AG09309 (cell line): ENCODE results near the gene TRPM8.

Experiments
- DNase-seq: peaks from one replicate; pipeline ENCODE4 v3.0.0-alpha.2; 2010; ENCODE audit warnings: low read depth
- H3K4me3 ChIP-seq: 2 replicates; pipeline ENCODE4 v1.5.1; 2011; ENCODE audit warnings: mild to moderate bottlenecking, low read depth, low read length, moderate library complexity; ENCODE audit not compliant: control insufficient read depth
- TF ChIP-seq, protein P1 (sequence below): IDR thresholded peaks from 2 replicates; pipeline ENCODE4 v1.5.1; 2011; ENCODE audit warnings: mild to moderate bottlenecking, low read depth, low read length, inconsistent platforms; ENCODE audit not compliant: insufficient read depth, control insufficient read depth; ENCODE audit errors: missing control alignments

Gene TRPM8

DNA sequence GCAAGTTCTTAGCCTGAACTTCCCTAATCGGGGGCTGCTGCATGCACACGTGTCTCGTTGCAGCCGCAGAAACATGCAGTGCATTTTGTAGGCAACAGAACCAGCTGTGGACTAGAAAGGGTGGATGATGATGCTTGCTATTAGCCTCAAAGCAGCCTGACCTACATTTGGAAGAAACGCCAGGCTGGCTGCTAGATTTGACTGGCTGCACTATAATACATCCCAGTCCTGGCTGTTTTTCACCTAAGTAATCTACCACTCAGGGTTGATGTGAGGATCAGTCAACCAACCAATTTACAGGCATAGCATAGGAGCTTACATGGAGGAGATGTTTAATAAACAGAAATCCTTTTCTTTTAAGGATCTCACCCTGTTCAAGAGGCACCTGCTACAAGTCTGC, 77.0 kb downstream of the TRPM8 start:
- TF ChIP-seq, protein P1, sequence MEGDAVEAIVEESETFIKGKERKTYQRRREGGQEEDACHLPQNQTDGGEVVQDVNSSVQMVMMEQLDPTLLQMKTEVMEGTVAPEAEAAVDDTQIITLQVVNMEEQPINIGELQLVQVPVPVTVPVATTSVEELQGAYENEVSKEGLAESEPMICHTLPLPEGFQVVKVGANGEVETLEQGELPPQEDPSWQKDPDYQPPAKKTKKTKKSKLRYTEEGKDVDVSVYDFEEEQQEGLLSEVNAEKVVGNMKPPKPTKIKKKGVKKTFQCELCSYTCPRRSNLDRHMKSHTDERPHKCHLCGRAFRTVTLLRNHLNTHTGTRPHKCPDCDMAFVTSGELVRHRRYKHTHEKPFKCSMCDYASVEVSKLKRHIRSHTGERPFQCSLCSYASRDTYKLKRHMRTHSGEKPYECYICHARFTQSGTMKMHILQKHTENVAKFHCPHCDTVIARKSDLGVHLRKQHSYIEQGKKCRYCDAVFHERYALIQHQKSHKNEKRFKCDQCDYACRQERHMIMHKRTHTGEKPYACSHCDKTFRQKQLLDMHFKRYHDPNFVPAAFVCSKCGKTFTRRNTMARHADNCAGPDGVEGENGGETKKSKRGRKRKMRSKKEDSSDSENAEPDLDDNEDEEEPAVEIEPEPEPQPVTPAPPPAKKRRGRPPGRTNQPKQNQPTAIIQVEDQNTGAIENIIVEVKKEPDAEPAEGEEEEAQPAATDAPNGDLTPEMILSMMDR: no peak
- H3K4me3 ChIP-seq: no peak overlapping the region
- no peak for DNase-seq

DNA sequence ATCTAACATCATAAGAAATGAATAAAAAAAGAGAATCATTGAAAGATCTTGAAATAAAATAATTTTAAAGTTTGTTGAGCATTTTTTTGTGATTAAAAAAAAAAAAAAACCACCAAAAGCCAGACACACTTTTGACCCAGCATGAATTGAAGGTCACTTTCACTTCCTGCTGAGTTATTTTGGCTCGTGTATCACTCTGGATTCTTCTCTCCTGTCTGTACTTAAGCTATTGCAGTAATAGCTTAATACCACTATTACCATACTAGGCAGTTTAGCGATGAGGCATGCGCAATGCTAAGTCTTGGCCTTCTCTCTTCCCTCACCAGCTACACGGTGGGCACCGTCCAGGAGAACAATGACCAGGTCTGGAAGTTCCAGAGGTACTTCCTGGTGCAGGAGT, 78.8 kb downstream of the TRPM8 start:
- no peak for DNase-seq
- TF ChIP-seq, protein P1: no peak
- no peak overlapping the region for H3K4me3 ChIP-seq

DNA sequence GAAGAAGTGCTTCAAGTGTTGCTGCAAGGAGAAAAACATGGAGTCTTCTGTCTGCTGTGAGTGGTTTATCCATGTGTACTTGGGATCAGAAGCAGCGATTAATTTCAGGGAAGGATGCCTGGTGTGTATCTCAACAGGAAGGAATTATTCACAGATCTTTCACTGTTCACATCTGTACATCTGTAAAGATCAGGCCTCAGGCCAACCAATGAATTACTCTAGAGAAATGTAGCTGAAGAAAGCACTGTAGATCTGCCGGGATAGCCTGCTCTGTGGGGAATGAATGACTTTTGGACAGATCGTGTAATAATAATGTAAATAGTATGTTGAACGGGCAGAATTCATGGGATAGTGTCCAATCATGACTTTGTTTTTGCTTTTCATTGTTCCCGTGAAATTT, 79.3 kb downstream of the TRPM8 start:
- TF ChIP-seq, protein P1: no peak
- DNase-seq: no peak
- H3K4me3 ChIP-seq: no peak overlapping the region

GRCh38 chr2:233997707-233998106, 80.5 kb downstream of the TRPM8 start:
- H3K4me3 ChIP-seq: no peak overlapping the region
- no peak for DNase-seq
- TF ChIP-seq, protein P1: no peak

DNA sequence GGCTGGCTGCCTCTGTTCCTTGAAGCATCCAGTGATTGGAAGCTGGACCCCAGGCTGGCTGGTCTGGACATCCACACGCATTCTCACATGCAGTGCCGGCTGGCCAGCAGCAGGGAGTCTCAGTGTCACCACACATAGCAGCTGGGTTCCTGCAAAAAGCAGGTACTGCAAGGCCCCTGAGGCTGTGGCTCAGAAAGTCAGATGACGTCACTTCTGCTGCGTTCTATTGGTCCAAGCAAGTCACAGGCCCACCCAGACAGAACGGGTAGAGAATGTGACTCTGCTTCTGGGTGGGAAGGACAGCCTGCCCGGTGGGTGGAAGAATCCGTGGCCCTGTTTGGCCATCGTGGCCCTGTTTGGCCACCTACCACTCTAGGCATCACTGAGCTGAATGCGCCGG, 82.0 kb downstream of the TRPM8 start:
- H3K4me3 ChIP-seq: no peak overlapping the region
- no peak for DNase-seq
- TF ChIP-seq, protein P1: no peak

- no peak for DNase-seq
- H3K4me3 ChIP-seq: no peak overlapping the region
- TF ChIP-seq, protein P1: no peak
Measured at GRCh38 chr2:234001380-234002160, 84.4 kb downstream of the TRPM8 start.
